Islet of Langerhans (tissue), 1 donor: ENCODE data around the gene KLK10.

ENCODE experiments used
- FAIRE-seq: peaks from one replicate; lab custom pipeline; 2011; peaks lifted over from hg19 to GRCh38; lab: Jason Lieb, UNC

KLK10 gene, protein sequence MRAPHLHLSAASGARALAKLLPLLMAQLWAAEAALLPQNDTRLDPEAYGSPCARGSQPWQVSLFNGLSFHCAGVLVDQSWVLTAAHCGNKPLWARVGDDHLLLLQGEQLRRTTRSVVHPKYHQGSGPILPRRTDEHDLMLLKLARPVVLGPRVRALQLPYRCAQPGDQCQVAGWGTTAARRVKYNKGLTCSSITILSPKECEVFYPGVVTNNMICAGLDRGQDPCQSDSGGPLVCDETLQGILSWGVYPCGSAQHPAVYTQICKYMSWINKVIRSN

DNA sequence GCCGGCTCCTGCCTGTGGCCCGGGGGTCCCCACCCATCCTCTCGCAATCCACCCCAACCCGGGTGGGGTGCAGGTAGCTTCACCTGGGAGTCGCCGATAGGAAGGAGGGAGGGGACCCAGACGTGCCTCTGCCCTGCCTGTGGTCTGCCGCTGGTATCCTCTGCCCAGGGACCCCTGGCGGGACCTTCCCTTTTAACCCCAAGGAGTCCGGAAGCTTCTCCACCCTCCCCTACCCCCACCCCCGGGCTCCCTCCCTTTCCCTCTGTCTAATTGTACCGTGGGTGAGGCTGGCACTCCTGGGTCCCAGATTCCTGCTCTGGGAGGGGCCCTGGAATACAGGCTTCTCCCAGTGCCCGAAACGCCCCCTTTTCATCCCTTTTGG is at the start of gene KLK10:
TSS of gene KLK10 (minus strand) at position 166 of the 382 bp plus-strand sequence. CDS start 579 bp downstream, outside the sequence.
- no peak for FAIRE-seq

DNA sequence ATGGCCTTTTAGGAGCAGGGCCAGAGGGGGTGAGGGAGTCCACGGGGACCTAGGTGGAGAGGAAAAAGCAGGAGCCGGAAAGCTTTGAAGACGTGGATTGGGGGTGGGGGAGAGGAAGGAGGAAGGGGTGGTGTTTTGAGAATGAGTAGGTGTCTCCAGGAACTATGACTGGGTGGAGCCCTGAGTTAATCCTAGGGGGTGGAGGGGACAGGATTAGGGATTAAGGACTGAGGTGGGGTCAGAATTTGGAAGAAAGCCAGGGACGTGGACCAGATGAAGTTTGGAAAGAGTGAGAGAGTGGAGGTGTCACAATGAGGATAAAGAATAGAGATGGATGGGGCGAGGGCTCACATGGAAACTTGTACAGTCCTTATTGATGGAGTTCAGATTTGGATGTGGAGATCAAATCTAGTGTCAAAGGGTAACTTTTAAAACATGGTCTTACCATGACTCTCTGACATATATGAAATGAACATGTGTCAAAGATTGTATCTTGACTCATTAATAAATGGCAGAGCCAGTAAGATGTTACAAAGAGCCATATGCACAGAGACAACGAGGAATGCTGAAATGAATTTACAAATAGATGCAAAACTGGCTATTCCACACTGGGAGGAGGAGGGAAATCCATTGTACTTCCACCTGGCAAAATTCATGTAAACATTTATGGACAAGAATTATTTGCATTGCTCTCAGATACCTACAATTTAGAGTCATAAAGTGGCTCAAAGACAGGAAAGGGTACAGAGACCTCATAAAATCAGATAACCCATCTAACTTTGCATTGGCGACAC is 47.1 kb upstream of the KLK10 start:
- FAIRE-seq, result no peak

DNA sequence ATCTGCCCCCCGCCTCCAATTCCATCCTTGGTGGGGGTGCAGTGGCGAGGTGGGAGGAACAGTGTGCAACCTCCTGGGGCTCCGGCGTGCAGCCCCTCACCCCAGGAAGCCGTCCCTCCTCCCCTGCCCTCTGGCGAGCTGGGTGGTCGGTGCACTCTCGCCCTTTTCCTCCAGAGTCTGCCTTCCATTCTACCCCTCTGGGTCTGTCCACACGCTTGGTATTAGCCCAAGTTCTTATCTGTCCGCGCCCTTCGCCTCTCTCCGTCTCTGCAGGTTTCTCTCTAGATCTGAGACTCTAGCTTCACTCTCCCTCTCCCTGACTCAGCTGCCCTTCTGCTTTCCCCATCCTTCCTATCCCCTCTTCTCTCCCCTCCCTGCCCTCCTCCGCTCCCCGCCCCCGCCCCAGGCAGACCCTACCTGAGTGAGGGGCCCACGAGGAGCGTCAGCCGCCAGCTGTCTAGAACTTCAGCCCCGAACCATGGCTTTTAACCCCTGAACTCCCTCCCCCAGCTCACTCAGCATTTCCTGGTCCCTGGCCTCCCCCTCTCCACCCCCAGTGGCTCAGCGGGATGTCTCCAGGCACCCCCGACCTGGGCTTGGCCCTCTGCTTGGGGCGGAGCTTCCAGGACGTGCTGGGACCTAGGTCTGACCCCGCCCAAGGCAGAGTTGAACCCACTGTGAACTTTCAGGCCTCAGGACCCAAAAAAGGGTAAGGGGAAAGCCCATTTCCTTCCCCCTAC is 45.9 kb upstream of the KLK10 start:
- no peak for FAIRE-seq

DNA sequence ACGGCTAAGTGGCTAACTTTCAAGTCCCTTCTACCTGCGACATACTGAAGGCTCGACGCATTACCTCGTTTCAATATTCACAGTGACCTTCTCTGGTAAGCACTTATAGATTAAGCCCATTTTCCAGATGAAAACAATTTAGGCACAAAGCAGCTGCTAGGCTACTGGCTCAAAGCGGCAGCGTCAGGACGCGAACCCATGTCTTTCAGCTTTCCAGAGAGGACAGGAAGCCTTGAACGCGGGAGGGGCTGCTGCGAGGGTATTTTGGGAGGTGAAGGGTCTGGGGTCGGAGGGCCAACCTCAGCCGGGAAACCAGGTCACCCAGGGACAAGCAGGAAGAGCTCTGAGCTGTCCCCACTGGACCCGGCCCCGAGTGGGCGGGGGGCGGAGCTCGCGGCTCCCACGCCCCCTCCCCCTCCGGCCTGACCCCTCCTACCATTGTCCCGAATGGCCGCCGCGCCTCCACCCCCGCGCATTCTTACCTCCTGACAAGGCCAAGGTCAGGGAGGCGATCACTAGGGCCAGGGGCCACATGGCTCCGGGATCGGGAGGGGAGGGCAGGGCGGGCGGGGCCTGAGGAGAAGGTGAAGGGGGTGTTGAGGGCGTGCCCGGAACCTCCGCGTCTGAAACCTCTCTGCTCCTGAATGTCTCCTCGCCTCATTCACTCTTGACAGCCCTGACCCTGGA is 45.2 kb upstream of the KLK10 start, which contains the start of gene KLK13:
TSS of gene KLK13 (minus strand) at position 559 of the 687 bp plus-strand sequence. CDS start at position 534, 25 bp downstream.
- FAIRE-seq, result no peak

DNA sequence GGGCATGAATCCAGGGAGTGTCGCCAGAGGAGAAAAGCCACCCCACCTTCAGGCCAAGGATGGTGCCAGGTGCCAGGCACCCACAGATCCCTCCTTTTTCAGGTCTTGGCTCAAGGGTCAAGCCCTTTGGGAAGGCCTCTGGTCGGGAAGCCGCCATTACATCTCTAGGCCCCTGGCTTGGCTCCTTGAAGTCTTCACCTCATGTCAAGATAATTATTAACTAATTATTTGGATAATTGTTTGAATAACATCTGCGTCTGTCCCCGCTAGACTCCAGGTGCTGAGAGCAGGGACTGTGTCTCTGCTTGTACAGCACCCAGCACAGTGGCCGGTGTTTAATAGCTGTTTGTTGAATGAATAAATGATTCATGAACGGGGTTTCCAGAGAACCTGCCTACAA is 44.2 kb upstream of the KLK10 start:
- FAIRE-seq, result no peak

DNA sequence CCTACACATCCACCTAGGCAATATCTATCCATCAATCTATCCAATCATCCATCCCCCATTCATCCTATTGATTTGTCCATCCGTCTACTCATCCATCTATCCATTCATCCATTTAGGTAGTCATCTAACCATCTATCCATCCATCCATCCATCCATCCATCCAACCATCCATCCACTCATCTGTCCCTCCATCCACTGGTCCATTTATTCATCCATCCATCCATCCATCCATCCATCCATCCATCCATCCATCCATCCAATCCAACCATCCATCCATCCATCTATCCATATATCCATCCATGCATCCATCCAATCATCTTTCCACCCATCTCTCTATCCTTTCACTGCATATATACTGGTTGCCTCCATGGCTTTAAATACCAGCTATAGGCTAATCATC is 41.5 kb upstream of the KLK10 start:
- FAIRE-seq, result no peak

DNA sequence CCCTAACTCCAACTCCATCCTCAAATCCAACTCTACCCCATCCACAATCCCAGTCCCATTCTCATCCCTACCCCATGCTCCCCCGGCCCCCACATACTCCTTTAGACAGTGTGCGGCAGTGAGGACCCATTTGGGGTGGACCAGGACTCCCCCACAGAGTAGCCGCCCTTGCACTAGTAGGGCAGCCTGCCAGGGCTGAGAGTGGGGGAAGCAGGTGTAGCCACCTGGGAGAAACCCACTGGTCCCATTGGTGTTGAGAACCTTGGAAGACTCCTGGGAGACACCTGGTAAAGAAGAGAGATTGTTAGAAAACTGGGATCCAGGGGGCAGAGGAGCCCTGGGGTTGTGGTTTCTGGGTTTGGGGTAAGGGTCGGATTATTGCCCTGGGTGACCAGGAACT is 40.8 kb upstream of the KLK10 start:
- FAIRE-seq, result no peak

DNA sequence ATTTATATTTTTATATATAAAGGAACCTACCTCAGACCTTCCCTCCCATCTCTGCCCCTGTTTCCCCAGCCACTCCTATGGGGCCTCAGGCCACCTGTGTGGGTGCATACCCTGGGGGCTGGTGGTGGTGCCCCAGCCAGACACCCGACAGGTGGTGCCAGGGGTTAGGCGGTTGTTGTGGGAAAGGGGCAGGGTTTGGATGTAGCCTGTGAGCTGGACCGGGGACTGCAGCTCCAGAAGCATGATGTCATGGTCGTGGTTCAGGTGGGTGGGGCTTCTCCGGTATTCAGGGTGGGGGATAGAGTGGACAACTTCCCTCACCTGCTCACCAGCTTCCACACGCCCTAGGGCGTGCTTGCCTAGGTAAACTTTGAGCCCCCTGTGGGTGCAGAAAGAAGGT is 40.2 kb upstream of the KLK10 start:
- FAIRE-seq, result no peak

DNA sequence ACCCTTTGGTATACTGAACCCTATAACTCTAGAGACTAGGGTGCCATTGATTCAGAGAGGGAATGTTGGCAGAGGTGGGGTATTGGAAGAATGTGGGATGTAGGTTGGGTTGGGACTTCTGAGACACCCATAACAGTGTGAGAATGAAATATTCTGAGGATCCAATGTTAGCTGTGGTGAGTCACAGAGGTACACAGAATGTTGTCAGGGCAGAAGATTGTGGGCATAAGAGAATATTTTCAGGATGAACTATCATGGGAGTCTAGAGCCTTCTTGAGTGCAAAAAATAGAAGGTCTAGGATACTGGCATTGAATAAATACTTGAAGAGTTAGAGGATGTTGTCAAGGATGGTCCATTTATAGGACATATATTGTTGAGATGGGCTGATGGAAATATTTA is 36.4 kb upstream of the KLK10 start:
- FAIRE-seq, result no peak

DNA sequence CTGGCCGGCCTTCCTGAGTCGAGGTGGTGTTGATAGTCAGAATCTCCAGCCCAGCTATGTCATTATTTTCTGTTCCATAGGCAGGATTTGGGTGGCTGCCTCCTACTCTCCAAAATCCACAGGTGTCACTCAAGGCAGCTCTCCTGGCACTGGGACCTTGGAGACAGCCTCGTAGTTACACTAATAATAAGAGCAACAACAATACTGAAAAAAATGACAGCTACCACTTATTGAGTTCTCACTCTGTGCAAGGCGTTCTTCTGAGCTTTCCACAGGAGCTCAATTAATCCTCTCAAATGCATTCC is 27.5 kb upstream of the KLK10 start:
- no peak for FAIRE-seq

DNA sequence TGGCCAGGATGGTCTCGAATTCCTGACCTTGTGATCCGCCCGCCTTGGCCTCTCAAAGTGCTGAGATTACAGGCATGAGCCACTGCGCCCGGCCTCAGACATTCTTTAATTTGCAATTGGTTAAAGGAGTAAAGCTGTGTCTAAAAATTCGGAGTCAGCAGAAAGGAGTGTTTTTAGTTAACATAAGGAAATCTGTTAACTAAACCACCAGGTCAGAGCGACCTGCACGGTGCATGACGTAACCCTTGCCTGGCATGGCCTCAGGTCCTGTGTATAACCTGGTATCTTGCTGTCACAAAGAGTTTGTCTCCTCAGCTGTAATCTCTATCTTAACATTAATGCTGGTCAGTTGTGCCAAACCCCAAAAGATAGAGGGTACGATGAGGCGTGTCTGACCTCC is 24.8 kb upstream of the KLK10 start:
- FAIRE-seq, result no peak

DNA sequence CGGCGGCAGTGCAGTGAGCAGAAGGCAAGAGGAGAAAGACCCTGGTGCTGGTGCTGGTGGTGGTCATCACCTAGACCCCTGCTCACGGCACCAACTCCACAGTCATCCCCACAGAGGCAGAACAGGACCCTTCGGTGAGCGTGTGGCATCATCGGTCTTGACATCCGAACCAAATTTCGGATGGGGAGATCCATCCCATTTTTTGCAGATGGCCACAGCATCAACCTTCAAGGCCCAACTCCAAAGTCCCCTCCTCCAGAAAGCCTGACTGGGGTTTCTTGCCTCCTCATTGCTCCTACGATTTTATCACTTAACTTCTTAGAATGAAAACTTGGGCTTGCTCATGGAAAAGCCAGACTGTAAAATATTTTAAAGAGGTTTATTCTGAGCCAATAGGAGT is 24.0 kb upstream of the KLK10 start:
- no peak for FAIRE-seq

DNA sequence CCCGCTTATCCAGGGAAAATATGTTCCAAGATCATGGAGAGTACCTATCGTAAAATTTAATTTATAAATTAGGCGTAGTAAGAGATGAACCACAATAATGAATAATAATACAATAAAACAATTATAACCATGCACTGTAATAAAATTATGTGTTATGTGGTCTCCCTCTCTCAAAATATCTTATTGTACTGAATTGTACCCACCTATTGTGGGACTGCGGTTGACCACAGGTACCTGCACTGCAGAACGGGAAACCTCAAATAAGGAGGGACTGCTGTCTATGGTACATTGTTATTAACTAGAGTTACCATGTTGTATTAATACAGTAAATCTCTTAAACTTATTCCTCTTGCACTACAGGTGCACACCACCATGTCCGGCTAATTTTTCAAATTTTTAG is 20.6 kb upstream of the KLK10 start:
- no peak for FAIRE-seq

DNA sequence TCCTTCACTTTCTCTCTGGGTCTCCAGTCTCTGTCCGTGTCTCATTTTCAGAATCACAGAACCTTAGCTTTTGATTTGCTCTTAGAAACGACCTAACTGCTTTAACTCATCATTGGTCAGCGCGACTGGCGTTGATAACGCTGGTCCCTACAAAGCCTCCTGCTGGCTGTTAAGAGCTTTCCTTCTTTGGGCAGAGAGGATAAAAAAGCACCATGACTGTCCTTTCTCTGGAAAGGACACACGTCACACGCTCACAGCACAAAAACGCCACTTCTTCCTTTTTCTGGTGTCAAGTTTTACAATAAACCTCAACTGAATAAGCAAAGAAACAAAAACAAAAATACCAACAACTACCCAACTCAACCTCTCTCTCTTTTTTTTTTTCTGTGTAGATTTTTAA is 17.0 kb upstream of the KLK10 start:
- FAIRE-seq, result no peak

DNA sequence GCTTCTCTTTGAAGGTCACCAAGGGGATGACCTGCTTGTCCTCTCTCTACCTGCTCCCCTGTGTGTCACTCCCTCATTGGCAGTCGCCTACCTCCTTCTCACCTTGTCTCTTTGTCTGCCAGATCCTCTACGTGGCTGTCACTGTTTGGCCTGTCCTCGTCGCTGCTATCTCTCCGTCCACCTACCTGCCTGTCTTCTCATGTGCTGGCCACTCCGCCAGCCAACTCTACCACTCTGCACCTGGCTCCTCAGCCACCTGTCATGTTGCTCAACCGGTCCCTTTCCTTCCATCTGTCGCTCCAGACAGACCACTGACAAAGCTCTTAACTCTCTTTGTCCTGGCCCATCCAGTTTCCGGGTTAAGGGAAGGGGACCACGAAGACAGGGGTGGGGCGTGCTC is 15.2 kb upstream of the KLK10 start, which contains the start of gene KLK12:
TSS of gene KLK12 (minus strand) at position 299 of the 400 bp plus-strand sequence. CDS start 381 bp downstream, outside the sequence.
- FAIRE-seq, result no peak

DNA sequence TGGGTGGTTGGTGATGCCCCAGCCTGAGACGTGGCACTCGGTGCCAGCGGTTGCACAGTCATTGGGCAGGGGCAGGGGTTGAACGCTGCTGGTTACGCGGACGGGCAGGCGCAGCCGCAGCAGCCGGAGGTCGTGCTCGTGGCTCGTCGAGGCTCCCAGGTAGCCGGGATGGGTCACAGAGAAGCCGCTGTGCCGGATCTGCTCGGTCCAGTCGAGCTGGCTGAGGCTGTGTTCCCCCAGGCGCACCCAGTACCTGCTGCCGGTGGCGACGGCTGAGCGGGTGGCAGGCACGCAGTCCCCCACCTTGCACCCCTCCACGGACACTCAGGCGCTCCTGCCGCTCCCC is 12.3 kb upstream of the KLK10 start:
- no peak for FAIRE-seq

DNA sequence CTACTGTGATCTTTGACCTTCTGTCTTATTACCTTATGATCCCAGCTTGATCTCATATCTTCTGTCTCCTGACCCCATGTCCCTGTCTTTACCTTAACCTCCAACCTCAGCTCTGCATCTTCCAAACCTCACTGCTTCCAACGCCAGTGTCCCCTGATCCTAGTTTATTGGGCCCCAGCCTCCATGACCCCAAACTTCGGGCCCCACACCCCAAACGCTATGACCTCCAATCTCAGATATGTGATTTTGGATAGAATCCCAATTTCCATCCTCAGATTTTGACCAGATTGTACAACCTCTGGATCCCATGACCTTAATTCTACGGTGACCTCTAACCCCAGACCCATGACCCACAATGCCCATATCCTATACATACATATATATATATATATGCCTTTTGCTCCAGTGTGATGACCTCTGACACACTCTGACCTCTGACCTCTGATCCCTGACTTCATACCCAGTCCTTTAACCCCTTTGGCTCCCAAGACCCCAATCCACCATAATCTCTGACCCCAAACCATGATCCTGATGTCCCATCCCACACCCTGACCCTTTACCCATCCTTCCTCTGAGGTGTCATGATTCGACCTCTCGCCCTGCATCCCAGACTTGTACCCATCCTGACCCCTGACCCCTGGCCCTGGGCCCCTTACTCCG is 11.8 kb upstream of the KLK10 start:
- FAIRE-seq, result no peak

DNA sequence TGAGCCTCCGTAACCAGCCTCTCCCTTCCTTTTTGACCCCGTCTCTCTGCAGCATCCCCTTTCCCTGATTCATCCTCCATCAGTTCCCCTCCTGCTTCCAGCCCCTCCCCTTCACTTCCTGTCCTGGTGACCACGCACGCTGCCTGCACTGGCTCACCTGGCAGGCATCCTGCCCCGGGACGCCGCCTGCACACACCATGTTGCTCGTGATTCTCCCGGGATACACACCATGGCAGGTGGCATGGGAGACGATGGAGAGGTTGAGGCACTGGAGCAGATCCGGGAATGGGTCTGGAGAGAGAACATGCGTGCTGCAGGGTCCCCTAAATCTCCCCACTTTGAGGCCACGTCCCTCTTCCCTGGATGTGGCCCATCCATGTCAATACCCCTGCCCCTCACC is 11.1 kb upstream of the KLK10 start:
- no peak for FAIRE-seq

DNA sequence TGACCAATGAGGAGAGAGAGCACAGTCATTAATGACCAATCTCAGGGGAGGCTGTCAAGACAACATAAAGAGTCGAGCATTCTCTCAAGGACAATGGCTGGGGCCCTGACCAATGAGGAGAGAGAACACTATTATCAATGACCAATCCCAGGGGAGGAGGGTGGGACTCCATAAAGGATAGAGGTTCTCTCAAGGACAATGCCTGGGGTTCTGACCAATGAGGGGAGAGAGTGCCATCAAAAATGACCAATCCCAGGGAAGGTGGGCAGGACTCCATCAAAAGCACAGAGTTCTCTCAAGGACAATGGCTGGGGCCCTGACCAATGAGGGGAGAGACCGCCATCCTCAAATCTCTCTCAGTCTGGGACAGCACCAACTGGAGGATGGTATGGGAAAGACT is 10.2 kb upstream of the KLK10 start:
- FAIRE-seq, result no peak

DNA sequence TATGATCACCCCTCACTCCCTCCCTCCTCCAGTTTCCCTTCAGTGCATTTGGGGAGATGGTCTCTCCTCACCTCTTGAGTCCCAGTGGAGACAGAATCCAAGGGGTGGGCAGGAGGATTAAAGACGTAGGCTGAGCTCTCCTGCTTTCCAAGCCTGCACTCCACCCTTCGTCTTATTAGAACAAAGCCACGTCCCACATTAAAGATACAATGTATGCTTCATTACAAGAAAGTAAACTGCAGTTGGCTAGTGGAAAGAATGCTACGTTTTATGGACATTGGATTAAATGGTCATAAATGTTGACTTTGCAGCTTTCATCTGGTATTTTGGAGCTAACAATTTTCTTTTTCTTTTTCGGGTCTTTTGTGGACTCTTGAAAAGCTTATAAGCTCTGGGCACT is 8.4 kb upstream of the KLK10 start:
- no peak for FAIRE-seq

DNA sequence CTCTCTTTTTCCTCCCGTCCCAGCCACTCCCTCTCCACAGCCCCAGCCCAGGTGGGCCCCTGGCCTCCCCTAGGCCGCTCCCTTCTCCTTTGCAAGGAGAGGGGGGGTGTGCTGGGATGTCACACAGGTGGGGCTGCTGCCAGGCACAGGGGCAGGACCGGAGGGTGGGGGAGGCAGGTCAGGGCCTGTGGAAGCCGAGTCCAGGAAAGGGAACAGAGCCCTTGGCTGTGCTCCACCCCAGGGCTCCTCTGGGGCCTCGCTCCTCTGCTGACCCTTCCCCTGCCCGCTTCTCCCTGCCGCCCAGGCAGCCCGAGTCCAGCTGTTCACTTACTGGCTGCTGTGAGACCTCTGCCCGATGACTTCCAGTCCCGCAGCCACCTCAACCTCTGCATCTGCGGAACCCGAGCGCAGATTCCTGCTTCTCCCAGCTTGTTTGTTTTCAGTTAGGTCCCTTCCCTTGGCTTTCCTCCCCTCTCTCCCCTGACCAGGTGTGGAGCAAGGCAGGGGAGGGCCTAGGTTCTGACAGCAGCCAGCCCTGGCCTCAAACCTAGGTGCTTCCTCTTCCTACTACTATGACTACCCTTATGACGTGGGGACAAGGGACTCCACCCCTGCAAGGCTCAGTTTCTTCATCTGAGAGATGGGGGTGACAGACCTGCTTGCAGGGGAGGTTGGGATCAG is 7.8 kb upstream of the KLK10 start:
- no peak for FAIRE-seq

DNA sequence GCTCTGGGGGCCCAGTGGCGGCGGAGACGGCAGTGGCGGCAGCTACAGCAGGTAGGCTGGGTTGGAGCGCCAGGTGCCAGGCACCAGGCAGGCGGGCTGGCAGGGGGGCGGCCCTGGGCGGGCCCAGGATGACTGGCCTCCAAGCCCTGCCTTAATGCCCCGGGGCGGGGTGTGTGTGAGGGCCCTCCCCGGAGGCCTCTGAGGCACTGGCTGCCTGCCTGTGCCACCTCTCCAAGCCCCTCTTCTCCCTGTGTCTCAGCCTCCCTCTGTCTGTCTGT is 7.0 kb upstream of the KLK10 start, which contains the start of gene KLK11:
TSS of gene KLK11 (minus strand) at position 63 of the 278 bp plus-strand sequence. CDS start 985 bp downstream, outside the sequence.
- FAIRE-seq, result no peak
